Nucleus accumbens (tissue), 56 donors: ENCODE measurements around the gene ZBTB20.

Source experiments
- DNase-seq, 56 donors: peaks; one replicate each; lab custom pipeline; 2025; lab: John Stamatoyannopoulos, UW

ZBTB20 gene

DNA sequence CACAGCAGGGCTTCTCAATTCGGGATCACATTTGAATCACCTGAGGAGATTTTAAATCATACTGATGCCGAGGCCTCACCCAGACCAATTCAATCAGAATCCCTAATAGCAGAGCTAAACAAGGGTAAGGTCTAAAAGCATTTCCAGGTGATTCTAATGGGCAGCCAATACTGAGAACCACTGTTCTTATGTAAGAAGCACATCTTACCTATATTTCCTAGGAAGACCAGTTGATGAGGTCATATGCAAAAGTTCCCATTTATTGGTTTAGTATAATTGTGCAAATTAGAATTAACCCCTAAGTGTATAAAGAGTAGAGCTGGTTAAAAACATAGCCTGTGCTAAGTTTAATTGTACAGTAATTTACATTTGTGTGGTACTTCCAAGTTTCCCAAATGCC lies 851.1 kb downstream of the ZBTB20 start:
- DNase-seq = no peak

GRCh38 chr3:114294940-114295480 lies 852.1 kb downstream of the ZBTB20 start:
- DNase-seq = no peak

DNA sequence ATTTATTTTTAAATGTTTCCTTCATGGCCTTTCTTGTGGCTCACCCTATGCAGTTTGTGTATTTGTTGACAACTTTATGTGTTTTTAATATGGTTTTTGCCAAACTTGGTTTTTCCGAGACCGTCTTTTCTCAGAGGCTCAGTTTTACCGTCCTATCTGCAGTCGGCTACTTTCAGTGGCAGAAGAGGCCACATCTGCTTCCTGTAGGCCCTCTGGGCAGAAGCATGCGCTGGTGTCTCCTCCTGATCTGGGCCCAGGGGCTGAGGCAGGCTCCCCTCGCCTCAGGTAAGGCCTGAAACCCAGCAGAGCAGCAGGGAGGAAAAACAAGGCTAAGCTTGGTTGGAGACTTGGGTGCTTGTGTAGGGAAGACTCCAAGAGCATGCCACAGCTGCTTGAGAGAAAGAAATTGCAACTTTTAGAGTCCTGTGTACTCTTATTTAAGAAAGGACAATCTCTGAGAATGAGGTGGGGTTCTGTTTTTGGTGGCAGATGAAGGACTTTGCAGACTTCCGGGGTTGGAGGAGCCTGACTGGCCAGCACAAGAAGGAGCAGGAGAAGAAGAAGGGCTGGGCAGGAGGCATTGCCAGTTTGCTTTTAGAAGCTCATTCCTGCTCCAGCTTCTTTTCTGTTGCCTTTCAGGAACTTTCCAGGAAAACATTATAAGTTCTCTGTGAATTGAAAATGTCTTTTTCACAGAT lies 853.1 kb downstream of the ZBTB20 start, which contains the start of gene TIGIT:
TIGIT (plus strand) TSS at position 191 of the 698 bp plus-strand sequence; CDS start at position 225, 34 bp downstream.
- no peak for DNase-seq

- DNase-seq = peak in 30 of 56 donors; percentile 1 to 56 (median 18)
Measured at GRCh38 chr3:114290911-114291901, 855.9 kb downstream of the ZBTB20 start.

GRCh38 chr3:114286266-114286665 lies 860.8 kb downstream of the ZBTB20 start:
- DNase-seq = no peak

DNA sequence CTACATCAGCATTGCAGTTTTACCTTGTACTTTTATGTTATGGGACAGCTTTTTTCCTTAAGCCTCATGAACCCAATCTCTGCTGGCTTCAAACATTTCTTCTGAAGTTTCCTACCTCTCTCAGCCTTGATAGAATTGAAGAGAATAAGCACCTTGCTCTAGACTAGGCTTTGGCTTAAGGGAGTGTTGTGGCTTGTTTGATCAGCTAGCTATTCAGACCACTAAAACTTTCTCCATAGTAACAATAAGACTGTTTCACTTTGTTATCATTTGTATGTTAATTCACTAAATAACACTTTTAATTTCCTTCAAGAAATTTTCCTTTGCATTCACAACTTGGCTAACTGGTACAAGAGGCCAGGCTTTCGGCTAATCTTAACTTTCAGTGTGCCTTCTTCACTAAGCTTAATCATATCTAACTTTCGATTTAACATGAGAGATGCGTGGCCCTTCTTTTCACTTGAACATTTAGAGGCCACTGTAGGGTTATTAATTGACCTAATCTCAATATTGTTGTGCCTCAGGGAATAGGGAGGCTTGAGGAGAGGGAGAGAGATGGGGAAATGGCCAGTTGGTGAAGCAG lies 861.3 kb downstream of the ZBTB20 start:
- no peak for DNase-seq

GRCh38 chr3:114284644-114285043 lies 862.4 kb downstream of the ZBTB20 start:
- DNase-seq = no peak
